ENCODE results near the gene IGFL3. TPM values are rescaled to one million over a fixed set of nuclear protein-coding genes. Genes with fewer than 3 reads are reported as not detected.

IGFL3 gene
- polyA plus RNA-seq, 1 donor (not counting 4 experiments of a cell fraction or from before 2014, with no cell fraction given) = 344 TPM

DNA sequence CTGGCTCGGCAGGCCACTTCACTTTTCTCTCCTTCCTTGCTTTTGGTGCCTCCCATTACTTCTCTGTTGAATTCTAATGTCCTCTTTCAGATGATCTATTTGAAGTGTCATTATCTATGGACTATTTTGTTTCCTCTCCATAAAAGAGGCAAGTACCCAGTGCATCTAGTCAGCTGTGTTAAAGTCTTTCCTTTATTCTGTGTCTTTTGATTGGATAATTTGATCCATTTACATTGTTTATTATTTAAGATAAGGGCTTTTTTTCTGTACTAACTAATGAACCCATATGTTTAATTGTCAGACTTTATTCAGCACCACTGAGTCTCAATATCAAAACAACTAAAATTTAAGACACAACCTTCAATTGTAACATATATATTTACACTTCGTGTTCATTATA is 36.4 kb downstream of the IGFL3 start:
- no peak overlapping the region for H3K4me2 ChIP-seq (ENCODE audit: control insufficient read depth, extremely low read depth, insufficient read depth, low read depth, low read length)
- no peaks in the 10 kb centered on the region for H4K20me1 ChIP-seq (ENCODE audit: control insufficient read depth, extremely low read depth, insufficient read depth, low read length)
- FAIRE-seq (no peak), DNase-seq (ENCODE audit: low read depth, low spot score) (no peak)
- no peaks in the 10 kb centered on the region for H3K9me3 ChIP-seq (ENCODE audit: control insufficient read depth, low read depth, low read length)
- TF ChIP-seq, protein P1, sequence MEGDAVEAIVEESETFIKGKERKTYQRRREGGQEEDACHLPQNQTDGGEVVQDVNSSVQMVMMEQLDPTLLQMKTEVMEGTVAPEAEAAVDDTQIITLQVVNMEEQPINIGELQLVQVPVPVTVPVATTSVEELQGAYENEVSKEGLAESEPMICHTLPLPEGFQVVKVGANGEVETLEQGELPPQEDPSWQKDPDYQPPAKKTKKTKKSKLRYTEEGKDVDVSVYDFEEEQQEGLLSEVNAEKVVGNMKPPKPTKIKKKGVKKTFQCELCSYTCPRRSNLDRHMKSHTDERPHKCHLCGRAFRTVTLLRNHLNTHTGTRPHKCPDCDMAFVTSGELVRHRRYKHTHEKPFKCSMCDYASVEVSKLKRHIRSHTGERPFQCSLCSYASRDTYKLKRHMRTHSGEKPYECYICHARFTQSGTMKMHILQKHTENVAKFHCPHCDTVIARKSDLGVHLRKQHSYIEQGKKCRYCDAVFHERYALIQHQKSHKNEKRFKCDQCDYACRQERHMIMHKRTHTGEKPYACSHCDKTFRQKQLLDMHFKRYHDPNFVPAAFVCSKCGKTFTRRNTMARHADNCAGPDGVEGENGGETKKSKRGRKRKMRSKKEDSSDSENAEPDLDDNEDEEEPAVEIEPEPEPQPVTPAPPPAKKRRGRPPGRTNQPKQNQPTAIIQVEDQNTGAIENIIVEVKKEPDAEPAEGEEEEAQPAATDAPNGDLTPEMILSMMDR (optimal IDR thresholded peaks at IDR 0.05 in 1 of 3, IDR thresholded peaks at IDR 0.05 in 1 of 3, conservative IDR thresholded peaks at IDR 0.05 in 1 of 3; ENCODE audit: extremely low read depth in 1 of 3, insufficient read depth in 2 of 3, low read length in 3 of 3) = no peak
- no peak for TF ChIP-seq EZH2 (IDR thresholded peaks at IDR 0.05; ENCODE audit: low read length)
- dilution Hi-C loops (cut with MboI; ENCODE audit: extremely low pct_ligation_motif_present, low sequenced_read_pairs) = no loop called here
- H3K9me1 ChIP-seq (ENCODE audit: control insufficient read depth, extremely low read depth, insufficient read depth, low read length) = no peaks in the 10 kb centered on the region
- no peak overlapping the region for H3K9ac ChIP-seq (ENCODE audit: control insufficient read depth, extremely low read depth, insufficient read depth, low read length)
- no peaks in the 10 kb centered on the region for H3K79me2 ChIP-seq (ENCODE audit: control insufficient read depth, insufficient read depth, low read length)
- H3K27ac ChIP-seq (ENCODE audit: control insufficient read depth, insufficient read depth, low read length) = no peak overlapping the region
- no peak overlapping the region for H3K4me3 ChIP-seq (ENCODE audit: control insufficient read depth in 2 of 3, extremely low read depth in 1 of 3, insufficient read depth in 2 of 3, low read depth in 1 of 3, low read length in 3 of 3)
- H3K36me3 ChIP-seq (ENCODE audit: control insufficient read depth in 2 of 2, extremely low read depth in 1 of 2, insufficient read depth in 2 of 2, low read length in 2 of 2) = no peaks in the 10 kb centered on the region
- H3K27me3 ChIP-seq (ENCODE audit: control insufficient read depth, extremely low read depth, insufficient read depth, low read length) = no peaks in the 10 kb centered on the region
- no peak overlapping the region for H2AFZ ChIP-seq (ENCODE audit: control insufficient read depth, low read length)
- H3K4me1 ChIP-seq (ENCODE audit: control insufficient read depth, extremely low read depth, insufficient read depth, low read length) = peaks cover 5% of the 10 kb centered on the region

DNA sequence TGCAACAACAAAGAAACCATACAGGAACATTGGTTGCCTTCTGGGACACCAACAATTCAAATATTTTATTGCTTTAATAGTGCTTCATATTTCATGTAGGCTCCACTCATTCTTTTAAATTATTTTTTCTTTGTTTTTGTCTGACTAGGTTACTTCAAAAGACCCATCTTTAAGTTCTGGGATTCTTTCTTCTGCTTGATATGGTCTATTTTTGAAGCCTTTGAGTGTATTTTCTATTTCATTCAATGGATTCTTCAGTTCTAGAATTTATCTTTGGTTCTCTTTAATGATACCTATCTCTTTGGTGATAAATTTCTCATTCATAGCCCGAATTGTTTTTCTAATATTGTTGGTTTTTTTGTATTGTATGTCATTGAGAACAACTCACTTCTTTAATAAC is 38.6 kb downstream of the IGFL3 start:
- dilution Hi-C loops (cut with MboI; ENCODE audit: extremely low pct_ligation_motif_present, low sequenced_read_pairs) = no loop called here
- H3K9ac ChIP-seq (ENCODE audit: control insufficient read depth, extremely low read depth, insufficient read depth, low read length) = no peak overlapping the region
- H3K27ac ChIP-seq (ENCODE audit: control insufficient read depth, insufficient read depth, low read length) = no peak overlapping the region
- no peaks in the 10 kb centered on the region for H3K79me2 ChIP-seq (ENCODE audit: control insufficient read depth, insufficient read depth, low read length)
- H3K4me1 ChIP-seq (ENCODE audit: control insufficient read depth, extremely low read depth, insufficient read depth, low read length) = peaks cover 19% of the 10 kb centered on the region
- H3K4me3 ChIP-seq (ENCODE audit: control insufficient read depth in 2 of 3, extremely low read depth in 1 of 3, insufficient read depth in 2 of 3, low read depth in 1 of 3, low read length in 3 of 3) = no peak overlapping the region
- H3K27me3 ChIP-seq (ENCODE audit: control insufficient read depth, extremely low read depth, insufficient read depth, low read length) = no peaks in the 10 kb centered on the region
- H4K20me1 ChIP-seq (ENCODE audit: control insufficient read depth, extremely low read depth, insufficient read depth, low read length) = no peaks in the 10 kb centered on the region
- no peak for DNase-seq (ENCODE audit: low read depth, low spot score)
- no peak for FAIRE-seq
- H3K9me1 ChIP-seq (ENCODE audit: control insufficient read depth, extremely low read depth, insufficient read depth, low read length) = no peaks in the 10 kb centered on the region
- H3K36me3 ChIP-seq (ENCODE audit: control insufficient read depth in 2 of 2, extremely low read depth in 1 of 2, insufficient read depth in 2 of 2, low read length in 2 of 2) = no peaks in the 10 kb centered on the region
- H2AFZ ChIP-seq (ENCODE audit: control insufficient read depth, low read length) = no peak overlapping the region
- H3K4me2 ChIP-seq (ENCODE audit: control insufficient read depth, extremely low read depth, insufficient read depth, low read depth, low read length) = no peak overlapping the region
- H3K9me3 ChIP-seq (ENCODE audit: control insufficient read depth, low read depth, low read length) = no peaks in the 10 kb centered on the region
- TF ChIP-seq, protein P1 (optimal IDR thresholded peaks at IDR 0.05 in 1 of 3, IDR thresholded peaks at IDR 0.05 in 1 of 3, conservative IDR thresholded peaks at IDR 0.05 in 1 of 3; ENCODE audit: extremely low read depth in 1 of 3, insufficient read depth in 2 of 3, low read length in 3 of 3) = no peak
- no peak for TF ChIP-seq EZH2 (IDR thresholded peaks at IDR 0.05; ENCODE audit: low read length)

All from keratinocyte (primary cell).